ENCODE results near the gene ACSM2B.
"Not testable (repeated sequence)": the region's sequence is repeated elsewhere in the genome, so short reads cannot be mapped to it uniquely, and the experiment has no call there.

Gene ACSM2B

DNA sequence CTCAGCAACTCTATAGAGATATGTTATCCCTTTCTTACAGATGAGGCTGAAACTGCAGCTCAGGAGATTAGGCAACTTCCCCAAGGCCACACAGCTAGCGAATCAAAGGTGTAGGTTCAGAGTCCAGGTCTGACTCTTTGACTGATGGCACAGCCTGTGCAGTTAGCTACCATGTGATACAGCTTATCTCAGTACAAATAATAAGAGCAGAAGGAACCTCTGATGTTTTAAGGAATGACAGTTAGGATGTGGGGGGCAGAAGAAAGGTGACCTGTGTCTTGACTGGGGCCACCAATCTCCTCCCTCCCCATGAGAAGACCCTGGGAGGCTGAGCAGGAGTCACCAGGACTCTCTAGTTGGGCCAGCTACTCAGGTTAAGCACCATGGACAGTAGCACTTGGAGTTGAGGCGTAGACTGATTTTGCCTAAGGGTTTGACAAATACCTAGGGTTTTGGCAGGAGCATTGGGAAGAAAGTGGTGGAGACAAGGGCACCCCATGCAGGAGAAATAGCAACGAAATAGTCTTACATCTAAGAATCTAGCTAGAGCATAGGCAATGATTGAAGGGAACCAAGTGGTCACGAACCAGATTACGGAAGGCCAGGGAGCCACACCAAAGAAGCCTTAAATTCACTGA is 22.8 kb upstream of the ACSM2B start:
- in situ Hi-C loops (cut with HindIII; ENCODE audit: low sequenced_read_pairs) = no loop called here

DNA sequence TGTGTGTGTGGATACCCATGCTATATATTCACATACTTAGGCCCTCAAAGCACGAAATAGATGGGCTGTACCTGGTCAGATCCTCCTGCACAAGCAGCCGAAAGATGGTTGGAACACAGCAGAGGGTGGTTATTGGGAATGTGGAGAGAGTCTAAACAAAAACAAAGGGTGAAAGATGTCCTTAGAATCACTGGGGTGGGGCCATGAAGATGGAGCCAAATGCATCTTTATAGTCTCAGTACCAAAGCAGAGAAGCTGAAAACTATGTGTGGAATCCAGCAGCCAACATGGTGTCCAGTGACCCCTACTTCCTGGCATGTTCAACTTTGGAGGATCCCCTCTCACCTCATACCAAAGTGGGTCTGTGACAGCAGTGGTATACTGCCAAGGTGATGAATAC is 19.5 kb upstream of the ACSM2B start:
- in situ Hi-C loops (cut with HindIII; ENCODE audit: low sequenced_read_pairs) = not testable (repeated sequence)

DNA sequence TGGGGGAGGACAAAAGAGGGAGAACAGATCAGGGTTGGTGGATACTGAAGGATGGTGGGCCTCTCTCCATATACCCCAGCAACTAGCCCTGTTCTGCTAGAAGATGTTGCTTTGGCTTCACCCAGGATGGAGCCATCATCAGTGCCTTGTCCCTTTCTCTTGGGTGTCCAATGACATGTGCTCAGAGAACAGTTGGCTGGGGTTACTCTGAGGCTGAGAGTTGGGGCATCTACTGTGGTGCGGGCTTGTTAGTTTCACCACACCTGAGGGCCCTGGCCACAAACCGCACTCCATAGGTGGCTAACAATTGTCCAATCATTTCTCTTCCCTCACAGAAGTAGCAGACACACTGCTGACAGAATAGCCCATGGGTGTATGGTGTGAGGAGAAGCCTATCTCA is 18.9 kb upstream of the ACSM2B start:
- in situ Hi-C loops (cut with HindIII; ENCODE audit: low sequenced_read_pairs) = not testable (repeated sequence)

- in situ Hi-C loops (cut with HindIII; ENCODE audit: low sequenced_read_pairs) = not testable (repeated sequence)
Observed at GRCh38 chr16:20592780-20593179, 16.6 kb upstream of the ACSM2B start.

GRCh38 chr16:20589486-20589885 is 13.3 kb upstream of the ACSM2B start:
- in situ Hi-C loops (cut with HindIII; ENCODE audit: low sequenced_read_pairs) = not testable (repeated sequence)

DNA sequence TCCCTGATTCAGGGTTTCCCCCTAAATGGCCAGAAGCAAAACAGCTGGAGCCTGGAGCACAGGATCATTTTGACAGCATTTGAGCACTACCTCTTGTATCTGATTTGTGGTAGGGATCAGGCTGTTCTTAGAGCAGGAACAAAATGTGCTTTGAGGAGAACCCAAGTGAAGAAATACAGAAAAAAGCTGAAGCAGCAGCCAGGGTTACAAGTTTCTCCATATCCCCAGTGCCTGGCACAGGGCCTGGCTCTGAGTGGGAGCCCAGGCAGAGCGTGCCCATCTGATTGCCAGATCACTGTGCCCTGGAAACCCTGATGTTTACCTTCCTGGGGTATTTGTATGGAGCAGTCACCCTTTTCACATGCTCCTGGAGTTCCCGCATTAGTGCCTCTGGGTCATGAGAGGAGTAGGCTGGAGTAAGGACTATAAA is 11.5 kb upstream of the ACSM2B start:
- in situ Hi-C loops (cut with HindIII; ENCODE audit: low sequenced_read_pairs) = not testable (repeated sequence)

GRCh38 chr16:20586716-20587115 is 10.5 kb upstream of the ACSM2B start:
- in situ Hi-C loops (cut with HindIII; ENCODE audit: low sequenced_read_pairs) = not testable (repeated sequence)

- in situ Hi-C loops (cut with HindIII; ENCODE audit: low sequenced_read_pairs) = not testable (repeated sequence)
Observed at GRCh38 chr16:20586112-20586511, 9.9 kb upstream of the ACSM2B start.

DNA sequence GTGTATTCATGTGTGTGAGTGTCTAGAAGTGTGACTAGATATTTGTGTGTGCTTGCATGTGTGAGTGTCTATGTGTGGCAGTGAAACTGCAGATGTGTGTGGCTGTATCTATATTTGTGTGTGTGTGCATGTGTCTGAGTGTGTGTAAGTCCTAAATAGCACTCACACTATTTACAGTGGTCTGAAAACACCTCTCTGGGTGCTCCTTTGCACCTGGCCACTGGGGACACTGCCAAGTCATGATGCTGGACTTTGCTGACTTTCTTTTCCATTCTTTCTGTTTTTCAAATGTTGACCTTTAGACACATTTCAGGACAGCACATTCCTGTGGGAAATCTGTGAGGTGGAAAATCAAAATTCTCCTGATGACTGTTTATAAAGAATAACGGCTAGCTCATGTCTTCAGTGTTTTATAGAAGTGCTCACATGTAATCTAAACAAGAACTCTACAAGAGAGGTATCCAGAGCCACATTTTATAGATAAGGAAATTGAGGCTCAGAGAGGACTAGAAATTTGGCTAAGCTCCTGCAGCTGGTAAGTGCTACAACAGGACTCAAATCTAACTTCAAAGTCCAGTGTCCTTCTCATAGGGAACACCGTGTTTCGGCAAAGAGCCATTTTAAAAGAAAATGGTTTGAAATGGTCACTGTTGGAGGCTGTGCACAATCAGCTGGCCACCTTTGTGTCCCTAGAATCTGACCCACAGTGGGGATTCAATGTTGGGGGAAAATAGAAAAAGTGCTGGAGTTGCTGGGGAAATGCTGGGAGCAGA is 4.5 kb upstream of the ACSM2B start:
- in situ Hi-C loops (cut with HindIII; ENCODE audit: low sequenced_read_pairs) = not testable (repeated sequence)

DNA sequence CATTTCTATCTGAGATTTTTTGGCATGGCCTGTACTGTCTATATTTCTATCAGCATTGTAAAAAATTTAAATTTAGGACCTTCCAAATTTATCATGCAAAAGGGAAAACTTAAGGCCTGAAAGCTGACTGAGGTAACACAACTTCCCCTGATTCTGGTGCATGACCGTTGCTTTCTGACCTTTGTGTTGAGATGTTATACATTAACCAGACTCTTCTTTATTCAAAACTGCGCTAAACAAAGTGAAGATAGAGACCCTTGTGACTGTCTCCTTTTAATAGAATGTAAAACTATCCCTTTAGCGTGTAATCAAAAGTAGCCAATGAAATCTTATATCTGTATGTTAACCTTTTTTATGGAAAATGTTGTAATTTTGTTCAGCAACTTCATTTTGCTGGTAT is 1.9 kb upstream of the ACSM2B start:
- in situ Hi-C loops (cut with HindIII; ENCODE audit: low sequenced_read_pairs) = not testable (repeated sequence)

GRCh38 chr16:20569117-20569651 is 7.0 kb downstream of the ACSM2B start:
- in situ Hi-C loops (cut with HindIII; ENCODE audit: low sequenced_read_pairs) = not testable (repeated sequence)

GRCh38 chr16:20568404-20568803 is 7.8 kb downstream of the ACSM2B start:
- in situ Hi-C loops (cut with HindIII; ENCODE audit: low sequenced_read_pairs) = no loop called here

DNA sequence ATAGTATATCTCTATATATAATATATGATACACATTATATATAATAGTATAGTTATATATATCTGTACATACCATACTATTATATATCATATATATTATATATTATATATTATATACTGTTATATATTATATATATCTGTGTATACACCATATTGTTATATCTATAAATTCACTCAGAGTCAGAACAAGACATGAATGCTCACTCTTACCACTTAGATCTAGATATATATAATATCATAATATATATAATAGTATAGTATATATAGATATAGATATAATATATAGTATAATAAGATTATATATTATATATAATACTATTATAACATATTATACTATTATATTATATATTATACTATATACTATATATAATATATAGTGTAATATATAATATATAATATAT is 9.3 kb downstream of the ACSM2B start:
- in situ Hi-C loops (cut with HindIII; ENCODE audit: low sequenced_read_pairs) = no loop called here

GRCh38 chr16:20565334-20565733 is 10.8 kb downstream of the ACSM2B start:
- in situ Hi-C loops (cut with HindIII; ENCODE audit: low sequenced_read_pairs) = not testable (repeated sequence)

GRCh38 chr16:20564218-20564617 is 11.9 kb downstream of the ACSM2B start:
- in situ Hi-C loops (cut with HindIII; ENCODE audit: low sequenced_read_pairs) = not testable (repeated sequence)

DNA sequence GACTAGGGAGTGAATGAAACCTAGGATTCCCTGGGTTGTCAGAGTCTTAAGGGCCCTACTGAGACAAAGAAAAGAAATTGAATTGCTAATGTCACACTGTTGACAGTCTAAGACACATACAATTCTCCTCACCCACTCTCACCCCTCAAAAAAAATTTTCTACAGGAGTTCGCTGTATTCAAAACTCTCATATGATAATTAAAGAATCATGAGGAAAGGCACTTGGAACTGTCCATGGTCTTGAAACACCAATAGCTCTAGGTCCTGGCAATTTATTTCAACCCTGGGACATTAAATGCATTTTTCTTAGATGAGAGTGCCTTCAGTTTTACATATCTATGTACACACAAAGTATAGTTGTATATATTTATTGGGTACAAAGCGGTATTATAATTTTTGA is 20.5 kb downstream of the ACSM2B start:
- in situ Hi-C loops (cut with HindIII; ENCODE audit: low sequenced_read_pairs) = not testable (repeated sequence)

DNA sequence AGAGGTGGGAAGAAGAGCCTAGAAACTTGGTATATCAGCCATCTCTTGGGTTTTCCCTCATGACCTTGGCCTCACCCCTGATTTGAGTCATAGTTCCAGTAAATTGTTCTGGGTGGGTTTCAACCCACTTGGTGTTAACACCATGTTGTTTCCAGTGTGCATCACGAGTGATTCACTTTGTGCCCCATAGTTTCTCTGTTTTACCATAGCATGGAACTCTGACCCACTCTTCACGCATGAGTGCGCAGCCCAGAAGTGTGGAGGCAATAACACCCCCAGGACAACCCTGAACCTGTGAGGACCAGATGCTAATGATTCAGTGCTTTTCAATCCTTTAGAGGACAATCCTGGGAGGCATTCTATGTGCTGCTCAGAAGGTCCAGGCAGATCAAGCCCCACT is 21.5 kb downstream of the ACSM2B start:
- in situ Hi-C loops (cut with HindIII; ENCODE audit: low sequenced_read_pairs) = not testable (repeated sequence)

DNA sequence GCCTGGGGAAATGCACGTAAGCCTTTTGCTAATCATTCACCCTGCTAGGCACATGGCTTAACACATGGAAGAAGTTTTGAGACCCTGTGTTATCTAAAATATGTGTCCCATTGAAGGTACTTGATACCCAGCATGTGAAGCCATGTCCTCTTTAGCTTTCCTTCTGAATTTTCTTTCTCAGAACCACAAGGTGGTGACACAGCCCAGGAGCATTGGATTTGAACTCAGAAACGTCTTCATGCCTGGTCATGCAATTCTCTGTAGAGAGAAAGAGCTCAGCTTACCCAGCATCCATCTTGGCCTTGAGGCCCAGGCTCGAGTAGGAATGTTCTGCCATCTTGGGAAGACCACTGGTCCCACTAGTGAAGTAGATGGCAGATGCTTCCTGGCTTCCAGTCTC is 22.7 kb downstream of the ACSM2B start:
- in situ Hi-C loops (cut with HindIII; ENCODE audit: low sequenced_read_pairs) = not testable (repeated sequence)

- in situ Hi-C loops (cut with HindIII; ENCODE audit: low sequenced_read_pairs) = not testable (repeated sequence)
Observed at GRCh38 chr16:20546951-20547350, 29.2 kb downstream of the ACSM2B start.

DNA sequence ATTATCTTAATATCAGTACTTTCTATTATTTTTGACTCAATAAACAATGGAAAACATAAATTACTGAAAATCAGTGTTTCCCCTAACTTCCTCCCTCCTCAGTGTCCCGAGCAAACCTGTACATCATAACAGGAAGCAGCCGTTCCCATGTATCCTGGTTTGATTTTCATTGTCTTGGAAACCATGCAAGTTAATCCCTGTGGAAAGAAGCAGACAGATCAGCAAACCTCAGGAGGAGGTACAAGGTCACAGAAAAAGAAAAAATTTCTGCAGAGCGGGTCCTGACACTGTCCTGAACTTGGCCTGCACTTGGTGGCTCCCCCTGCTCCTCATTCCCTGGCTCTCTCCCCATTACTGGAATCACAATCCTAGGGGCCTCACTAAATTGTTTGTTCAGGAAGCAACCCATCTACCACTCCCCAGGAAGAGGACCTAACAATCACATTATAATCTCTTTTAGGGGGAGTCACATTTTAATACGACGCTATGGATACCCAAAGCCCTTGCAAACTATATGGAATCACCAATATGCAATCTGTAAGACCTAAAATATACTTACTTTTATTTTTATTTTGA is 29.8 kb downstream of the ACSM2B start:
- in situ Hi-C loops (cut with HindIII; ENCODE audit: low sequenced_read_pairs) = not testable (repeated sequence)

DNA sequence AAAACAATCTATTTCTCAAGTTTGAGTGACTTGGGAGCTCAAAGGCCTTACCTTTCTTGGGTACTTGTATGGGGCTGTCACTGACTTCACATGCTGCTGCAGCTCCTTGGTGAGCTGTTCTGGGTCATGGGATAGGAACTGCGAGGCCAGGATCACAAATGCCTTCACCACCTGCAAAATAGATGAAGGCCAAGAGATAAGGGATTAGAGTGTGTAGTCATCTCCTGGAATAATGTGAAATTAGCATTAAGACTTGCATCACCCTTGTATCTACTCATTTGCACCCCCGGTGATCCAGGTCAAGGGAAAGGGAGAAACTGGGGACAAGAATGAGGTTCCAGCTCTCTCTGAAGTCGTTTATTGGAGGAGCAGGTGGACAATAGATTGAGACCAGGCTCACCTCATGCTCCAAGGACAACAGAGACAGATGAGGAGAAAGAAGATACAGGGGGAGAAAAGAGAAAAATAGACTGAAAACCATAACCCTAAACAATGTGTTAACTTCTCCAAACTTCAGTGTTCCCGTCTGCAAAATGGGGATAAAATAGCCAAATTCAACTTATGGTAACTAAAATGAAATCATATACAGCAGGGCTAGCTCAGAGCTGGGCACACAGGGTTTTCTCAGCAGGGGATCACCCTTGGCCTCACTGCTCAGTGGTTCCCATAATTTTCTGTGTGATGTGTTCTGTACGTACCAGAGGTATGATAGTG is 35.4 kb downstream of the ACSM2B start:
- in situ Hi-C loops (cut with HindIII; ENCODE audit: low sequenced_read_pairs) = not testable (repeated sequence)
